IMR-90 (cell line): ENCODE results near the gene ATRNL1. TPM values are rescaled to one million over a fixed set of nuclear protein-coding genes. Genes with fewer than 3 reads are reported as not detected.

ENCODE experiments used
- ATAC-seq: fragments of 200-7000 bp; cut with Tn5 transposase; 2 replicates; pipeline ENCODE4 v1.9.1; 2020; ENCODE audit warnings: low read depth, mild to moderate bottlenecking, moderate library complexity
- BruUV-seq: library from RNA; stranded (reverse); fragments of 400-500 nt; replicated peaks from 2 replicates; lab custom pipeline; 2021; lab: Mats Ljungman, UMichigan
- CTCF ChIA-PET: fragments of 300-600 bp; formaldehyde crosslinking; extraction: SDS; loops from one replicate; lab custom pipeline; 2021; ENCODE audit warnings: antibody characterized with exemption; lab: Yijun Ruan, JAX
- POLR2A ChIA-PET: fragments of 300-600 bp; sonication (Branson Sonifier 250); formaldehyde crosslinking; loops from one replicate; lab custom pipeline; 2022; ENCODE audit warnings: antibody characterized with exemption; ENCODE audit not compliant: unreplicated experiment; lab: Charles Lee
- DNase-seq: peaks from one replicate; pipeline ENCODE4 v3.0.0; 2013
- H2AFZ ChIP-seq: replicated peaks from 2 replicates; pipeline ENCODE3; 2013; ENCODE audit warnings: low read length, mild to moderate bottlenecking; ENCODE audit not compliant: poor library complexity
- H2AK5ac ChIP-seq: 2 replicates; pipeline ENCODE4 v1.6.1; 2013; ENCODE audit warnings: low read depth, low read length, inconsistent platforms
- H2AK9ac ChIP-seq: replicated peaks from 2 replicates; pipeline ENCODE3; 2013; ENCODE audit warnings: mild to moderate bottlenecking, low read depth, low read length, moderate library complexity; ENCODE audit not compliant: poor library complexity
- H2BK120ac ChIP-seq: 2 replicates; pipeline ENCODE4 v1.6.1; 2013; ENCODE audit warnings: low read depth, low read length, inconsistent platforms
- H2BK15ac ChIP-seq: 3 replicates; pipeline ENCODE4 v1.6.1; 2013; ENCODE audit warnings: low read depth, low read length, inconsistent platforms
- H2BK20ac ChIP-seq: 2 replicates; pipeline ENCODE4 v1.6.1; 2013; ENCODE audit warnings: low read depth, mild to moderate bottlenecking, inconsistent platforms, low read length, moderate library complexity
- H2BK5ac ChIP-seq: 2 replicates; pipeline ENCODE4 v1.6.1; 2013; ENCODE audit warnings: mild to moderate bottlenecking, low read depth, low read length, inconsistent platforms; ENCODE audit not compliant: poor library complexity, severe bottlenecking
- H3K14ac ChIP-seq: replicated peaks from 2 replicates; pipeline ENCODE4 v1.6.1; 2013; ENCODE audit warnings: low read depth, low read length, inconsistent platforms
- H3K18ac ChIP-seq: 2 replicates; pipeline ENCODE4 v1.6.1; 2013; ENCODE audit warnings: low read depth, low read length, control low read depth
- H3K23ac ChIP-seq: 2 replicates; pipeline ENCODE4 v1.6.1; 2013; ENCODE audit warnings: low read depth, low read length, inconsistent platforms
- H3K27ac ChIP-seq: 2 replicates; pipeline ENCODE4 v1.5.1; 2013; ENCODE audit warnings: mild to moderate bottlenecking, control low read depth, low read length; ENCODE audit not compliant: insufficient read depth
- H3K27me3 ChIP-seq: 2 replicates; pipeline ENCODE4 v1.6.1; 2013; ENCODE audit warnings: low read length; ENCODE audit not compliant: control insufficient read depth, insufficient read depth
- H3K36me3 ChIP-seq: 2 replicates; pipeline ENCODE4 v1.6.1; 2013; ENCODE audit warnings: low read length, mixed read lengths; ENCODE audit not compliant: control insufficient read depth, insufficient read depth
- H3K4ac ChIP-seq: 2 replicates; pipeline ENCODE4 v1.6.1; 2013; ENCODE audit warnings: low read depth, low read length, inconsistent platforms
- H3K4me1 ChIP-seq: 2 replicates; pipeline ENCODE4 v1.6.1; 2013; ENCODE audit warnings: low read length, mixed read lengths; ENCODE audit not compliant: control insufficient read depth, insufficient read depth
- H3K4me2 ChIP-seq: 2 replicates; pipeline ENCODE4 v1.6.1; 2013; ENCODE audit warnings: low read depth, mild to moderate bottlenecking, control low read depth, low read length, moderate library complexity
- H3K4me3 ChIP-seq: 2 replicates; pipeline ENCODE4 v1.5.1; 2013; ENCODE audit warnings: low read depth, mild to moderate bottlenecking, control low read depth, low read length, moderate library complexity; ENCODE audit not compliant: insufficient read depth
- H3K56ac ChIP-seq: 2 replicates; pipeline ENCODE4 v1.6.1; 2013; ENCODE audit warnings: low read length, inconsistent platforms; ENCODE audit not compliant: insufficient read depth; ENCODE audit errors: extremely low read depth
- H3K79me1 ChIP-seq, 2 experiments: 2 replicates each; pipeline ENCODE4 v1.6.1; 2013; ENCODE audit warnings: low read length in 2 of 2, inconsistent platforms in 1 of 2, low read depth in 1 of 2
- H3K9ac ChIP-seq: 2 replicates; pipeline ENCODE4 v1.6.1; 2013; ENCODE audit warnings: low read depth, low read length, control low read depth
- H3K9me1 ChIP-seq: 2 replicates; pipeline ENCODE4 v1.6.1; 2013; ENCODE audit warnings: low read length, inconsistent platforms; ENCODE audit not compliant: insufficient read depth
- H3K9me3 ChIP-seq: 2 replicates; pipeline ENCODE4 v1.6.1; 2013; ENCODE audit warnings: low read length; ENCODE audit not compliant: control insufficient read depth, insufficient read depth
- H4K20me1 ChIP-seq: 2 replicates; pipeline ENCODE4 v1.6.1; 2013; ENCODE audit warnings: low read length, inconsistent platforms; ENCODE audit not compliant: insufficient read depth
- H4K5ac ChIP-seq: 2 replicates; pipeline ENCODE4 v1.6.1; 2013; ENCODE audit warnings: mild to moderate bottlenecking, low read depth, low read length, control low read depth
- H4K8ac ChIP-seq, 2 experiments: 2 replicates each; pipeline ENCODE4 v1.6.1; 2013; ENCODE audit warnings: low read depth in 2 of 2, low read length in 2 of 2, control low read depth in 1 of 2, inconsistent platforms in 1 of 2
- H4K91ac ChIP-seq: 2 replicates; pipeline ENCODE4 v1.6.1; 2013; ENCODE audit warnings: low read depth, low read length, inconsistent platforms; ENCODE audit not compliant: insufficient read depth
- BHLHE40 ChIP-seq: fragments of 150-350 bp; IDR thresholded peaks from 2 replicates; pipeline ENCODE4 v1.6.1; 2016; ENCODE audit warnings: mild to moderate bottlenecking, low read depth, low read length
- CHD1 ChIP-seq: IDR thresholded peaks from 2 replicates; pipeline ENCODE4 v1.6.1; 2012; ENCODE audit warnings: low read depth, low read length, improper control_type of control experiment
- CTCF ChIP-seq: conservative IDR thresholded peaks from 2 replicates; pipeline ENCODE4 v1.5.1; 2012; ENCODE audit warnings: mild to moderate bottlenecking, low read depth, low read length, improper control_type of control experiment
- MAFK ChIP-seq: IDR thresholded peaks from 2 replicates; pipeline ENCODE4 v1.6.1; 2012; ENCODE audit warnings: low read depth, low read length, improper control_type of control experiment
- RFX5 ChIP-seq: IDR thresholded peaks from 2 replicates; pipeline ENCODE4 v1.8.0; 2012; ENCODE audit warnings: low read depth, mild to moderate bottlenecking, low read length, moderate library complexity
- USF2 ChIP-seq: fragments of 150-350 bp; IDR thresholded peaks from 2 replicates; pipeline ENCODE4 v1.6.1; 2017; ENCODE audit warnings: mild to moderate bottlenecking, antibody characterized with exemption, low read length, low read depth
- WGBS, 2 experiments: methylation state at CpG; one replicate each; pipeline versions ENCODE4 v1.1.5 to v1.1.7; 2013; ENCODE audit warnings: missing lambda C conversion rate in 2 of 2; ENCODE audit not compliant: insufficient read length in 1 of 2; ENCODE audit errors: extremely low coverage in 2 of 2; 5-methylcytosine and 5-hydroxymethylcytosine counted together
- dilution Hi-C: fragments of 300-500 bp; cut with HindIII; formaldehyde crosslinking; loops from one replicate; pipeline ENCODE4 v1.14.3; 2018; ENCODE audit warnings: low sequenced_read_pairs; ENCODE audit not compliant: unreplicated experiment
- in situ Hi-C: fragments of 300-500 bp; cut with MboI; formaldehyde crosslinking; loops from 3 replicates; pipeline ENCODE4 v1.14.3; 2019; ENCODE audit warnings: low sequenced_read_pairs, inconsistent platforms, mixed read lengths
- intact Hi-C: fragments of 100-400 bp; cut with micrococcal nuclease; formaldehyde crosslinking; loops from 2 replicates; pipeline ENCODE4 v1.10.0; 2022
- polyA plus RNA-seq, 3 experiments: library from polyadenylated mRNA; depleted of rRNA; stranded (reverse); fragments of >200 nt; gene quantifications; 2 replicates each; pipeline ENCODE4 v1.2.3, GENCODE V29; 2012; ENCODE audit warnings: low replicate concordance in 1 of 3
- total RNA-seq: library from RNA; depleted of rRNA; stranded (reverse); fragments of >200 nt; gene quantifications from 2 replicates; pipeline ENCODE4 v1.2.3, GENCODE V29; 2012

Gene ATRNL1
- total and polyA plus RNA-seq, 2 of the 4 experiments (the other 2 are of a cell fraction), result 0.18 to 0.19 TPM

- intact Hi-C loops, result no loop called here
- H2AFZ ChIP-seq, result no peak overlapping the region
- CTCF ChIA-PET, result no interaction called here
- no peak overlapping the region for H3K56ac ChIP-seq
- no peak overlapping the region for H4K8ac ChIP-seq
- H3K36me3 ChIP-seq, result no peaks in the 10 kb centered on the region
- in situ Hi-C loops, result no loop called here
- no peak overlapping the region for H2AK5ac ChIP-seq
- ATAC-seq, result no peak
- no peak overlapping the region for H2BK15ac ChIP-seq
- H2BK120ac ChIP-seq, result no peak overlapping the region
- POLR2A ChIA-PET, result no interaction called here
- H3K4me3 ChIP-seq, result no peak overlapping the region
- DNase-seq, result no peak
- H3K9ac ChIP-seq, result no peak overlapping the region
- BruUV-seq, result no TSS peak
- H4K91ac ChIP-seq, result no peak overlapping the region
- no peaks in the 10 kb centered on the region for H3K9me3 ChIP-seq
- H3K9me1 ChIP-seq, result no peaks in the 10 kb centered on the region
- WGBS, 2 experiments, result no CpG with 5 or more reads among the region's 1 CpG
- H4K20me1 ChIP-seq, result no peaks in the 10 kb centered on the region
- H4K5ac ChIP-seq, result no peak overlapping the region
- no peaks in the 10 kb centered on the region for H3K4me1 ChIP-seq
- H3K14ac ChIP-seq, result no peak overlapping the region
- no peak overlapping the region for H2BK5ac ChIP-seq
- dilution Hi-C loops, result no loop called here
- no peak overlapping the region for H3K18ac ChIP-seq
- TF ChIP-seq USF2, result no peak
- TF ChIP-seq CTCF, result no peak
- TF ChIP-seq BHLHE40, result no peak
- no peak for TF ChIP-seq MAFK
- no peak for TF ChIP-seq CHD1
- TF ChIP-seq RFX5, result no peak
- no peak overlapping the region for H2AK9ac ChIP-seq
- no peak overlapping the region for H3K23ac ChIP-seq
- H3K79me1 ChIP-seq, result no peaks in the 10 kb centered on the region
- no peak overlapping the region for H3K4me2 ChIP-seq
- H3K4ac ChIP-seq, result no peak overlapping the region
- H3K27me3 ChIP-seq, result peaks cover 3% of the 10 kb centered on the region; the same call in 1 of the 2 replicates
- H3K27ac ChIP-seq, result no peak overlapping the region
- H2BK20ac ChIP-seq, result no peak overlapping the region
Measured at GRCh38 chr10:115871855-115872254, 778.7 kb downstream of the ATRNL1 start.
